PC-3 (cell line): Measurements from ENCODE around the gene IL17RB.

Source experiments
- CTCF ChIP-seq: fragments of 300-600 bp; sonication (generic); conservative IDR thresholded peaks from 2 replicates; pipeline ENCODE4 v1.5.1; 2017; ENCODE audit warnings: antibody characterized with exemption, low read depth, mild to moderate bottlenecking, low read length
- EZH2 ChIP-seq: fragments of 300-600 bp; sonication (generic); IDR thresholded peaks from one replicate; pipeline ENCODE4 v1.6.1; 2017; ENCODE audit warnings: antibody characterized with exemption, mild to moderate bottlenecking, low read length; ENCODE audit not compliant: unreplicated experiment

GRCh38 chr3:53817211-53817610 lies 29.2 kb upstream of the IL17RB start:
- no peak for TF ChIP-seq EZH2
- TF ChIP-seq CTCF = no peak
